Spleen (tissue), 11 donors: ENCODE results near the gene HRH2. TPM values are rescaled to one million over a fixed set of nuclear protein-coding genes. Genes with fewer than 3 reads are reported as not detected.

Experiments
- DNase-seq: peaks from one replicate; pipeline ENCODE4 v3.0.0-alpha.2; 2020
- H3K27ac ChIP-seq, 8 donors: fragments of 200-600 bp; sonication (generic) in 7 of 8; 1 replicate in 4 of 8; 2 replicates in 4 of 8; pipeline versions ENCODE4 v1.5.0 to v1.8.0; 2016 to 2021; ENCODE audit warnings: inconsistent platforms in 4 of 8, mild to moderate bottlenecking in 4 of 8, moderate library complexity in 1 of 8
- H3K27me3 ChIP-seq, 7 donors: fragments of 200-600 bp; sonication (generic) in 6 of 7; replicated peaks in 1 of 7; 1 replicate in 4 of 7; 2 replicates in 3 of 7; pipeline versions ENCODE4 v1.5.0 to v1.8.0; 2016 to 2021; ENCODE audit warnings: inconsistent platforms in 3 of 7, mild to moderate bottlenecking in 1 of 7
- H3K36me3 ChIP-seq, 6 donors: fragments of 200-600 bp; sonication (generic) in 5 of 6; 1 replicate in 4 of 6; 2 replicates in 2 of 6; pipeline versions ENCODE4 v1.5.0 to v1.8.0; 2016 to 2021; ENCODE audit warnings: inconsistent platforms in 2 of 6
- H3K4me1 ChIP-seq, 6 donors: fragments of 200-600 bp; sonication (generic) in 5 of 6; 1 replicate in 3 of 6; 2 replicates in 3 of 6; pipeline versions ENCODE4 v1.5.0 to v1.8.0; 2016 to 2021; ENCODE audit warnings: inconsistent platforms in 3 of 6
- H3K4me3 ChIP-seq, 8 donors: fragments of 200-600 bp; sonication (generic) in 7 of 8; 1 replicate in 4 of 8; 2 replicates in 4 of 8; pipeline versions ENCODE4 v1.5.0 to v1.8.0; 2016 to 2021; ENCODE audit warnings: inconsistent platforms in 4 of 8, mild to moderate bottlenecking in 4 of 8, moderate library complexity in 2 of 8
- H3K9me3 ChIP-seq, 8 donors: fragments of 200-600 bp; sonication (generic) in 7 of 8; 1 replicate in 4 of 8; 2 replicates in 4 of 8; pipeline versions ENCODE4 v1.5.0 to v1.8.0; 2016 to 2021; ENCODE audit warnings: inconsistent platforms in 4 of 8
- CTCF ChIP-seq, 11 experiments: fragments of 200-600 bp in 7 of 11; fragments of 450-650 bp in 4 of 11; sonication (generic) in 4 of 11; IDR thresholded peaks in 8 of 11; conservative IDR thresholded peaks in 3 of 11; 1 replicate in 7 of 11; 2 replicates in 4 of 11; pipeline versions ENCODE4 v1.4.0 to v1.8.0; 2016 to 2021; ENCODE audit warnings: antibody characterized with exemption in 11 of 11, inconsistent platforms in 4 of 11, mild to moderate bottlenecking in 1 of 11
- POLR2A ChIP-seq, 3 donors: fragments of 450-650 bp; IDR thresholded peaks; one replicate each; pipeline ENCODE4 v1.5.1; 2017; ENCODE audit warnings: antibody characterized with exemption in 3 of 3, mild to moderate bottlenecking in 1 of 3
- POLR2AphosphoS5 ChIP-seq, 3 donors: sonication (generic); formaldehyde crosslinking; IDR thresholded peaks; one replicate each; pipeline ENCODE4 v1.5.1; 2017; ENCODE audit warnings: antibody characterized with exemption in 3 of 3
- WGBS, 5 donors: extraction: QIAGEN DNeasy Blood & Tissue Kit in 3 of 5; methylation state at CpG; one replicate each; pipeline versions ENCODE4 v1.1.5 to v1.1.7; 2013 to 2018; 5-methylcytosine and 5-hydroxymethylcytosine counted together
- intact Hi-C: fragments of 100-400 bp; cut with DNase I; formaldehyde crosslinking; loops from one replicate; pipeline ENCODE4 v1.15.0; 2023; ENCODE audit warnings: low total_unique reads
- polyA plus RNA-seq, 3 donors: library from polyadenylated mRNA; stranded (reverse); fragments of 200-250 nt; gene quantifications; one replicate each; pipeline ENCODE4 v1.2.1, GENCODE V29; 2013
- total RNA-seq, 7 donors: library from RNA; depleted of rRNA in 3 of 7; stranded (reverse); fragments of >200 nt in 3 of 7; fragmentation: NEBNext Ultra II Directional in 4 of 7; extraction: Animal tissue kit (Norgen Biotek cat#: 25700) in 4 of 7; gene quantifications; one replicate each; pipeline versions ENCODE4 v1.1.0 to v1.2.1, GENCODE V29; 2016 to 2021
- donor health status: healthy with polysubstance abuse.
- donor health status: DM: no; HTN: no; CAD: no; lungs with moderate emphysema.
- donor health status: DM: no; HTN: no; CAD: no.
- donor health status: Bipolar disorder and iron deficiency.
- donor health status: healthy.
- donor health status: DM: no; HTN: no; CAD: no.
- donor health status: DM: yes; HTN: yes; CAD: no.

HRH2 gene
- total and polyA plus RNA-seq, 10 donors: 1.9 to 85.2 (median 22.3) TPM

GRCh38 chr5:175745210-175745609 is 87.3 kb downstream of the HRH2 start:
- WGBS, 5 donors: 75 to 82% (median 80%) methylated on average over 3 of the region's 3 CpGs

GRCh38 chr5:175746851-175747250 is 89.0 kb downstream of the HRH2 start:
- Histone ChIP-seq H3K27ac (no peak overlapping the region), H3K9me3 (no peaks in the 10 kb centered on the region), H3K4me3 (no peak overlapping the region), H3K4me1 (no peaks in the 10 kb centered on the region), H3K27me3 (peaks cover 0 to 61% (median 0%) of the 10 kb centered on the region in 7 donors), H3K36me3 (no peaks in the 10 kb centered on the region)
- TF ChIP-seq POLR2A (IDR thresholded peaks at IDR 0.05): no peak
- 11 to 49% (median 36%) methylated on average over 2 of the region's 2 CpGs for WGBS, 5 donors
- no peak for DNase-seq
- intact Hi-C loops: no loop called here

More at GRCh38 chr5:175745210-175745609, 87.3 kb downstream of the HRH2 start:
- no peak overlapping the region for H3K27ac ChIP-seq
- peaks cover 0 to 61% (median 0%) of the 10 kb centered on the region in 7 donors for H3K27me3 ChIP-seq
- DNase-seq: no peak
- intact Hi-C loops: no loop called here
- H3K4me1 ChIP-seq: no peaks in the 10 kb centered on the region
- H3K9me3 ChIP-seq: no peaks in the 10 kb centered on the region
- H3K36me3 ChIP-seq: no peaks in the 10 kb centered on the region
- no peak overlapping the region for H3K4me3 ChIP-seq
- TF ChIP-seq CTCF (IDR thresholded peaks at IDR 0.05 in 8 of 11, conservative IDR thresholded peaks at IDR 0.05 in 3 of 11) (no peak), POLR2AphosphoS5 (IDR thresholded peaks at IDR 0.05) (no peak), POLR2A (IDR thresholded peaks at IDR 0.05) (no peak)

GRCh38 chr5:175747539-175748060 is 89.7 kb downstream of the HRH2 start:
- Histone ChIP-seq H3K27me3 (peaks cover 0 to 59% (median 0%) of the 10 kb centered on the region in 7 donors), H3K4me3 (no peak overlapping the region), H3K9me3 (no peaks in the 10 kb centered on the region), H3K27ac (no peak overlapping the region), H3K36me3 (no peaks in the 10 kb centered on the region), H3K4me1 (no peaks in the 10 kb centered on the region)
- DNase-seq: no peak
- intact Hi-C loops: no loop called here
- WGBS, 5 donors: 31 to 46% (median 40%) methylated on average over 3 of the region's 3 CpGs
- no peak for TF ChIP-seq POLR2AphosphoS5 (IDR thresholded peaks at IDR 0.05)
- no peak for TF ChIP-seq CTCF (IDR thresholded peaks at IDR 0.05 in 8 of 11, conservative IDR thresholded peaks at IDR 0.05 in 3 of 11)
- no peak for TF ChIP-seq POLR2A (IDR thresholded peaks at IDR 0.05)

GRCh38 chr5:175748650-175749049 is 90.8 kb downstream of the HRH2 start:
- H3K4me3 ChIP-seq: no peak overlapping the region
- peaks cover 0 to 63% (median 6%) of the 10 kb centered on the region in 7 donors for H3K27me3 ChIP-seq
- TF ChIP-seq CTCF (IDR thresholded peaks at IDR 0.05 in 8 of 11, conservative IDR thresholded peaks at IDR 0.05 in 3 of 11) (no peak), POLR2AphosphoS5 (IDR thresholded peaks at IDR 0.05) (no peak), POLR2A (IDR thresholded peaks at IDR 0.05) (no peak)
- intact Hi-C loops: no loop called here
- H3K4me1 ChIP-seq: no peaks in the 10 kb centered on the region
- H3K36me3 ChIP-seq: no peaks in the 10 kb centered on the region
- no peaks in the 10 kb centered on the region for H3K9me3 ChIP-seq
- no peak overlapping the region for H3K27ac ChIP-seq
- no peak for DNase-seq
- 48 to 69% (median 64%) methylated on average over 3 of the region's 3 CpGs for WGBS, 5 donors
